HG03521 (cell line): ENCODE results near the gene EPS8L1.
A peak's percentile ranks its signal among the peaks of the same experiment; 100 is the strongest.
"Not testable (repeated sequence)": the region's sequence is repeated elsewhere in the genome, so short reads cannot be mapped to it uniquely, and the experiment has no call there.

Experiments
- ATAC-seq: cut with Tn5 transposase; IDR thresholded peaks from one replicate; pipeline ENCODE4 v1.9.1; 2021; ENCODE audit warnings: mild to moderate bottlenecking, moderate library complexity; ENCODE audit not compliant: unreplicated experiment

EPS8L1 gene

DNA sequence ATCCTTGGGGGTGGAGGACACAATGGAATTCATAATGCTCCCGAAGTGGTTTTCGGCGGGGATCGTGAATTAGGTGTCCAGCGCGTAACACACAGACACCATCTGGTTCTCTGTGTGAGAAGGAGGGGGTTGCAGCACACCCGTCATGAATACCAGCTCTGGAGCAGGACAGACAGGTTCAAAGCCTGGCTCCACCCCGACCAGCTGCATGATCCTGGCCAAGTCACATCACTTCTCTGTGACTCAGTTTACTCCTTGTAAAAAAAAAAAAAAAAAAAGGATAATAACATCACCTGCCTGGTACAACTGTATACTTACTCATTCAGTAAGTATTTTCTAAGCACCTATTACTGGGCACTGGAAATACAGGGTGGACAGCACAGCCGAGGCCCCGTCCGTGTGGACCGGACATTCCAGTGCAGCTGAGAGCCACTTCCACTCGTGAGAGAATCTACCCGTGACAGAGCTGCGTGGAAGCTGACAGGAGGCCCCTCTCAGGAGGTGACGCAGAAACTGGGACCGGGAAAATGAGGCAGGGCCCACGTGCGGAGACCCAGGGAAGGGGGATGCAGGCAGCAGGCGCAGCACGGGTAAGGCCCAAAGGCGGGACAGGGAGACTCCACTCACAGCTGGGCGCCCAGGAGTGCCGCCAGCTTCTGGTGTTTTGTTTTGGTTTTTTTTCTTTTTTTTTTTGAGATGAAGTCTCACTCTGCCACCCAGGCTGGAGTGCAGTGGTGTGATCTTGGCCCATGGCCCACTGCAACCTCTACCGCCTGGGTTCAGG is 24.7 kb upstream of the EPS8L1 start:
- no peak for ATAC-seq

DNA sequence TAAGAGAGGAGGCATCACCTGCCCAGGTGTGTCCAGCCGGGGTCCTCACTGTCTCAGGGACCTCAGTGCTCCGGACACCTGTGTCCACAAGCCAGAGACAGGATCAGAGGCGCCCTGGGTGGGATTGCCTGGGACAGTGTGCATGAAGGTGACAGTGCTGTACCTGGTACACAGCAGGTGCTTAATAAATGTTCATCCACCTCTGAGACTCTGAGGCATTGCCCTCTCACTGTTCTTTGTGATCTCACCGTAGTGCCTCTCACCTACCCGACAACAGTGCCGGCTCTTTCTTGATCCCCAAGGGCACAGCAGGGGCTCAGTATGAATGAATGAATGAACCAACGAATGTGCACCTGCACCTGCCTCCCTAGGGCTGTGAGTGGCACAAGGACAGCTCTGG is 21.9 kb upstream of the EPS8L1 start:
- no peak for ATAC-seq

DNA sequence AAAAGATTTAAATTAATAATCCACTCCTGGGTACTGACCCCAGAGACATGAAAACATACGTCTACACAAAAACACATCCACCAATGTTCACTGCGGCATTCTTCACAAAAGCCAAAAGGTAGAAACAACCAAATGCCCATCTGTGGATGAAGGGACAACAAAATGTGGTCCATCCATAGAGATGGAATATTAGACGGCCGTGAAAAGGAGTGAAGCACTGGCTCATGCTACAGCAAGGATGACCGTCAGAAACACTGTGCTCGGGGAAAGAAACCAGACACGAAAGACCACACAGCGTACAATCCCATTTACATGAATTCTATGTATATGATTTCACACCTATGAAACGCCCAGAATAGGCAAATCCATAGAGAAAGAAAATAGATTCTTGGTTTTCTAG is 18.8 kb upstream of the EPS8L1 start:
- ATAC-seq, result no peak

DNA sequence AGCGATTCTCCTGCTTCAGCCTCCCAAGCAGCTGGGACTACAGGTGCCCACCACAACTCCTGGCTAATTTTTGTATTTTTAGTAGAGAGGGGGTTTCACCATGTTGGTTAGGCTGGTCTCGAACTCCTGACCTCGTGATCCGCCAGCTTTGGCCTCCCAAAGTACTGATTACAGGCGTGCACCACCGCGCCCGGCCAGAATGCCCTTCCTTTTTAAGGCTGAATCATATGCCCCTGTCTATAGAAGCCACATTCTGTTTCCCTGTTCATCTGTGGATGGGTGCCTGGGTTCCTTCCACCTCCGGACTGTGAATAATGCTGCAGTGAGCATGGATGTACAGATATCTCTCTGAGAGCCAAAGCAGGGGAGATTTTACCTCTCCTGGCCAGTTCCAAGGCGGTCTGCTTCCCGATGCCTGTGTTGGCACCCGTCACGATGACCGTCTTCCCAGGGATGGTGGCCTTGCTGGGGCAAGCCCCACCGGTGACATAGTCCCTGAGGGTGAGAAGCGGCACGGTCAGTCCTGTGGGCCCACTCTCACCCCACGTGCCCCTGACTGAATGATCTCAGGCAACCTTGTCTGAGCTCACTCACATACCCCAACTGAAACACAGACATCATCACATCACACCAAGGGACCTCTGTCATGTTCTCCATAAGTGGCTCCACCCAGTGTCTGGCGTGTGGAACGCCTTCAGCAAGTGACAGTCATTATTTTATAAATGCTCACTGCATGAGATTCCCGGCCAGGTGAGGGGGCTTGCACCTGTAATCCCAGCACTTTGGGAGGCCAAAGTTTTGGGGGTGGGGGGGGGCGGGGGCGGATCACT is 16.7 kb upstream of the EPS8L1 start:
- ATAC-seq, result no peak

DNA sequence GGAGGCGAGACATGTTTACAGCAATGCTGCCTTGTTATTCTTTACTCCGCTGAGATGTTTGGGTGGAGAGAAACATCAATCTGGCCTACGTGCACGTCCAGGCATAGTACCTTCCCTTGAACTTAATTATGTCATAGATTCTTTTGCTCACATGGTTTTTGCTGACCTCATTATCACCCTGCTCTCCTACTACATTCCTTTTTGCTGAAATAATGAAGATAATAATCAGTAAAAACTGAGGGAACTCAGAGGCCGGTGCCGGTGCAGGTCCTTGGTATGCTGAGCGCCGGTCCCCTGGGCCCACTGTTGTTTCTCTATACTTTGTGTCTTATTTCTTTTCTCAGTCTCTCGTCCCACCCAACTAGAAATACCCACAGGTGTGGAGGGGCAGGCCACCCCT is 15.4 kb upstream of the EPS8L1 start:
- not testable (repeated sequence) for ATAC-seq

DNA sequence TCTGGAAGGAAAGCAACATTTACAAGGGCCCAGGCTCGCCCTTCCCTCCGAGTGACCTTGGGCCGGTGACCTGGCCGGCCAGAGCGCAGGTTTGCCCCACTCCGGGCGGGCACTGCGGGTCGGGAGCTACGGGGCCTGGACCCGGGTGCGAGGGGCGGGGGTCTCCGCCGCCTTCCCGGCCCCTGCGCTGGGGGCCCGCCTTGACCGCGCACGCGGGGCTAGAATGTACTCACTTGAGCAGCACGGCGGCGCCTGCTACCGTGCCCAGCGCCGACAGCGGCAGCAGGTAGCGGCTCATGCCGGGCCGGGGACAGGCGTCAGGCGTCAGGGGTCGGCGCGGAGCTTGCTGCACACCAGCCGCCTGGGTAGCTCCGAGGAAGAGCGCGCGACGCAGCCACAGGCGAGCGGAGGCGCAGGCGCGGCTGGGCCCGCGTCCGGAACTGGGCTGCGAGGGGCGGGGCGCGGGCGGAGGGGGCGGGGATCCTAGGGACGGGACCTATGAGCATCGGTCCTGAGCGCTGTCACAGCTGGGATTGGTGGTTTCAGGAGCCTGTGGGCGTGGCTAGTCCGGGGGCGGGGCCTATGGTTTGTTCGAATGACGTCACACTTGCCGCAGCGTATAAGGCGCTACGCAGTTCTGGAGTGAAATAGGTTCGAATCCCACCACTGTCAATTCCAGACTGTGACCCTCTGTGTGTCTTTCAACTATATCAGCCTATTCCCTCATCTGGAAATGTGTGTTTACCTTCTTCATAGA is 12.8 kb upstream of the EPS8L1 start, which contains the start of gene RDH13:
Gene RDH13 (minus strand): TSS at position 414 of the 757 bp plus-strand sequence. CDS start 116 bp downstream, at position 298.
- peak; percentile 90 for ATAC-seq

DNA sequence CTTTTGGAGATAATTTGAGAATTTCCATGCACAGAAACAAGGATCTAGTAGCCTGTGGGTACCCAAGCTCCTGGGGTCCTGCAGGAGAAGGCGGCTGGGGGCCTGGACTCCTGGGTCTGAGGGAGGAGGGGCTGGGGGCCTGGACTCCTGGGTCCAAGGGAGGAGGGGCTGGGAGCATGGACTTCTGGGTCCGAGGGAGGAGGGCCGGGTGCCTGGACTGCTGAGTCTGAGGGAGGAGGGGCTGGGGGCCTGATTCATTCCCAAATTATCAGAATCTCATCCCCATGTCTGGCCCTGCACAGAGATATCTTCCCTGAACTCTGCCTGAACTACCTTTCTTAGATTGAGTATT is 12.2 kb upstream of the EPS8L1 start:
- no peak for ATAC-seq

DNA sequence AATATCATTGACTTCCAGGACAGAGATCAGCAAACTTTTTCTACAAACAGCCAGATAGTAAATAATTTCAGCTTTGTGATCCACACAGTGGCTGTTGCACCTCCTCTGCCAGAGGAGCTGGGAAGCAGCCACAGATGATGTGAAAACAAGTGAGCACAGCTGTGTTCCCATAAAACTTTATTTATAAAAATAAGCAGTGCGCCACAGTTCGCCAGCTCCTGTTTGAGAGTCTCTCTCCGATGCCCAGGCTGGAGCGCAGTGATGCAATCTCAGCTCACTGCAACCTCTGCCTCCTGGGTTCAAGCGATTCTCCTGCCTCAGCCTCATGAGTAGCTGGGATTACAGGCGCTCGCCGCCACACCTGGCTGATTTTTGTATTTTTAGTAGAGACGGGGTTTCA is 10.2 kb upstream of the EPS8L1 start:
- ATAC-seq, result not testable (repeated sequence)

DNA sequence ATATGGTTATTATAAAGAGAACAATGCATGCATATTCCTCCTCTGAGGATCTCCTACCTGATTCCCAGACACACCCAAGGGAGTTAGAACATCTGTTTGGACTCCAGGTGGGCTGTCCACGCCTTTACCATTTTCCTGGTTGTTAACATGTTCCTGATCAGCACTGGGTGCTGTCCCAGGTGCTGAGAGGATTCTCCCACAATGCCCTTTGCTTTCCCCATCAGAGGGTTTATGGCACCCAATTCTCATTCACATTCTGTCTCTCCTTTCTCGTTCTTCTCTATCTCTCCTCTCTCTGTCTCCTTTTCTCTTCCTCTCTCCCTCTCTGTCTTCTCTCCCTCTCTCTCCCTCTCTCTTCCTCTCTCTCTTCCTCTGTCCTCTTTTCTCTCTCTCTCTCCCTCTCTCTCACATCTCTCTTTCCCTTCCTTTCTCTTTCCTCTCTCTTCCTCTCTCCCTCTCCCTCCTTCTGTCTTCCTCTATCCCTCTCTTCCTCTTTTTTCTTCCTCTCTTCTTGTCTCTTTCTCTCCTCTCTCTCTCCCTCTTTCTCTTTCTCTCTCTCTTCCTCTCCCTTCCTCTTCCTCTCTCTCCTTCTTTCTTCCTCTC is 9.5 kb upstream of the EPS8L1 start:
- ATAC-seq, result no peak

DNA sequence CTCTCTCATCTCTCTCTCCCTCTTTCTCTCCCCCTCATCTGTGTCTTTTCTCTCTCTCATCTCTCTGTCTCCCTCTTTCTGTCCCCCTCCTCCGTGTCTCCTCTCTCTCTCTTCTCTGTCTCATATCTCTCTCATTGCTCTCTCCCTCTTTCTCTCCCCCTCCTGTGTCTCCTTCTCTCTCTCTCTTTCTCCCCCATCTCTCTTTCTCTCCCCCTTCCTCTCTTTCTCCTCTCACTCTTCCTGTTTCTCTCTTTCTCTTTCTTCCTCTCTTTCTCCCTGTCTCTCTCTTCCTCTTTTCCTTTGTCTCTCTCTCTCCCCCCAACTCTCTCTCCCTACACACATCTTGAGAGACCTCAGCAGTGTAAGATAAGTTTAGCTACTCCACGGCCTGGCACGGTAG is 7.8 kb upstream of the EPS8L1 start:
- ATAC-seq, result no peak

DNA sequence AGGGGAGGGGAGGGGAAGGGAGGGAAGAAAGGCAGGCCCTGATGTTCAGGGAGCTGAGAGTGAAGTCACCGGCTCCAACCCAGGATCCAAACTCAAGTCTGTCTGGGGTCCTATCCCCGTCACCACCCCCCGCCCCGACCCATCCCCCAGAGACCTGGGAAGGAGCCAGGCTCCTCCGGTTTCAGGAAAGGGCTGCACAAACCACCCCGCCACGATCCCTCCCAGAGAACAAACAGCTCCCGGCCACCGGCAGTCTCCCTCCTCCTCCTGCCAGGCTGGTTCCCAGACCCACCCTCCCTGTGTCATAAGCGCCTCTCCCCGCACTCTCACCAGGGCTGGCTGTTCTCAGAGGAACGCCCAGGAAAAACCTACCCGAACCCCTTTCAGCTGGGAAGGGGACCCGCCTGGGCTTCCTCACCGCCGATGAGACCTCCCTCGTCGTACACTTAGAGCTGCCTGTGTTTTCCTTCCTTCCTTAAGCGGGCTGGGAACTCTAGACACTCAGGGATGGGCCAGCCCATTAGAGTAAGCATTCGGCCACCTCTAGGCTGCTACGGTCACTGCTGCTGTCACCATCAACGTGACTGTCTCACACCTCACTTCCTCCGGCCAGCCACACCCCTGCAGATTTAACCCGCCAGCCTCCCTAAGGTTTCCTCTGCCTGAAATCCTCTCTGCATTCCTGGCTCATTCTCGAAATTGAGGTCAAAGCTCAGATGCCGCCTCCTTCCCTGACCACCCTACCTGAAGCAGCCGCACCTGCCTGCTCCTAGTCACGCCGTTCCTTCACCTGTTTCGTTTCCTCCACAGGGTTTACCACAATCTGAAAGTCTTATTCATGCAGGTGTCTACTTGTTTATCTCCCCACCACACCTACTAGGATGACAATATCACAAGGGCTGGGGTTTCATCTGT is 6.5 kb upstream of the EPS8L1 start:
- no peak for ATAC-seq

DNA sequence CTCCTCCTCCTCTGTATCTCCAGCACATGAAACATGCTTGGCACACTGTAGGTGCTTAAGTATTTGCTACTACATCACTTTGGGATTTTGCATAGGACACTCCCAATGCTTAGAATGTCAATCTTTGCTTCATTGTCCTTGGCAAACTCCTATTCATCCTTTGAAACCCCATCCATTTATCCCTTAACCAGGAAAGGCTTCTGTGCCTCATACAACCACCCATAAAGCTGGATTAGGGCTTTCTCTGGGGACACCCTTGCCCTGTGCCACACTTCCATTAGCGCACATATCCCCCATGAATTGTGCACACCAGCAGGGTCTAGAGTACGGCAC is 5.8 kb upstream of the EPS8L1 start:
- ATAC-seq, result no peak

DNA sequence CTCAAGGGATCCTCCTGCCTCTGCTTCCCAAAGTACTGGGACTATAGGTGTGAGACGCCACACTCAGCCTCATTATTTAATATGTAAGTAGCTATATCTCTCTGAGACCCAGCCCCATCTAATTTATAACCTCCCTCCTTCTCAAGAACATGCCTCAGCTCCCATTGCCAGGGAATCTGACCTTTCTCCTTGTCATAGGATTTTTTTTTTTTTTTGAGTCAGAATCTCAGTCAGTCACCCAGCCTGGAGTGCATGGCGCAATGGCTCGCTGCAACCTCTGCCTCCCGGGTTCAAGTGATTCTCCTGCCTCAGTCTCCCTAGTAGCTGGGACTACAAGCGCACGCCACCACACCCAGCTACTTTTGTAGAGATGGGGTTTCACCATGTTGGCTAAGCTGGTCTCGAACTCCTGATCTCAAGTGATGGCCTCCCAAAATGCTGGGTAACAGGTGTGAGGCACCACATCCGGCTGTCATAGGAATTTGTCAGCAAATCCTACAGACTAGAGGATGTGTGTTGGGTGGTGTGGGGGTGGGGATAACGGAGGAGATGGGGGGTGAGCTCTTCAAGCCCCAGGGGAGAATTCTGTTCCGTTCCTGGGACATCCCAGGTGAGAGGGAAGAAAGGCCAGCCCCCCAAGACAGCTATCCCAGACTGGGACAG is 5.1 kb upstream of the EPS8L1 start:
- no peak for ATAC-seq

DNA sequence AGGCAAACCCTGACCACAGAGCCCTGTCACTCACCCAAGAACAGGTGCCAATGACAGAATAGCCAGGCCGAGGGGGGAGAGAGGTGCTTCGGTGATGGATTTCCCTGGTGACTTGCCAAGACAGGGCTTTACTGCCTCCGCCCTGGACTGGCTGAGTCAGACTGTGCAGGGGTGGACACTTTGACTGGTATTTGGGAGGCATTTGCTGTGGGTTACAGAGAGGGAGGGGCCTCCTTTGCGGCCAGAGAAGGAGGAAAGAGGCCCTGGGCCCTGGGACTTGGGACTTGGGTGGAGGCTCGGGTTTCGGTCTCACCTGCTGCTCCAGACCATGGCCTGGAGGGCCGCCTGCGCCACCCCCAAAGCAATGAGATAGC is 4.6 kb upstream of the EPS8L1 start:
- no peak for ATAC-seq

DNA sequence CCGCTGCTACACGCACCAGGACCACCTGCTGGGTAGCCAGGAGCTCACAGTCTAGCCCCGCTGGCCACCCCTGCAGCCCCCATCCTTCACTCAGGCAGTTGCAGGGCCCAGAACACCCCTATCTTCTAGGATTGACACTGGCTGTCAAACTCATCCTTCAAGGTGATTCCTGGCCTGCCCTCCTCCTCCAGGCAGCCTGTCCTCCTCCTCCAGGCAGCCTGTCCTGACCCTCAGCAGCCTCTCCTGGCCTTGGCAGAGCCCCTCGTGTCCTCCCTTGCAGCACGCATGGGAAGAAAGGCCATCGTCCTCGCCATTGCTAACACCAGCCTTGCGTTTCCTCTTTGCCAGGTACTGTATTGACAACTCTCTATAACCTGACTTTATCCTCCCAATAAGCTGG is 3.8 kb upstream of the EPS8L1 start:
- no peak for ATAC-seq

DNA sequence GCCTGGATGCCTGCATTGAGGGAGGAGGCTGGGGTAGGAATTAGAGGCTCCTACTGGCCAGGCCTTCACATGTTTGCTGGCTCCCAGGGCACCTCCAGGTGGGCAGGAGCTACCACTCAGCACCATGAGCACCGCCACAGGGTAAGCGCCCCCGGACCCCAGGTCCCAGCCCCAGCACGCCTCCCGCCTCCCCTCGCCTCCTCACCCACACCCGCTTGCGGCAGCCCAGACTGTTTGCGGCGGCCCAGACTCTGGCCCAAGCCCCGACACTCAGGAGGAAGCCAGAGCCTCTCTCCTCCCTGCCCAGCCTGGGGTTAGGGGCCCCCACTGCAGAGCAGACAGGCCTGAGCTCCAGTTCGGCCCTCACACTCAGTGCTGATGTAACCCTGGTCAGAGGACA is 652 bp downstream of the EPS8L1 start:
- ATAC-seq, result no peak

DNA sequence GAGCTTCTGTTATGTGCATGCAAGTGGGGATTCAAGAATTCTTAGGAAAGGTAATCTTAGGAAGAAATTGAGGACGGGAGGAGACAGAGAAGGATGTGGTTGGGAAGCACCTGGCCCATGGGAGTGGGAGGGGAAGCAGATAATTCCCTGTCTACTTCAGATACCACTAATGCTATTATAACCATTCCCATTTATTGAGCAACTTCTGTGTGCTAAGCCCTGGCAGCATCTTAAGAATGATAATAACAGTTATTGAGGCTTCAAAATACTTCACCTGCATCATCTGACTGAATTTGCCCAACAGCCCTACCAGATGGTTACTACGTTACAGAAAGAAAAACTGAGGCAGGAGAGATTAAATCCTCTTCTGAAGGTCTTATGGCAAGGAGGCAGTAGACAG is 1.4 kb downstream of the EPS8L1 start:
- ATAC-seq, result no peak

DNA sequence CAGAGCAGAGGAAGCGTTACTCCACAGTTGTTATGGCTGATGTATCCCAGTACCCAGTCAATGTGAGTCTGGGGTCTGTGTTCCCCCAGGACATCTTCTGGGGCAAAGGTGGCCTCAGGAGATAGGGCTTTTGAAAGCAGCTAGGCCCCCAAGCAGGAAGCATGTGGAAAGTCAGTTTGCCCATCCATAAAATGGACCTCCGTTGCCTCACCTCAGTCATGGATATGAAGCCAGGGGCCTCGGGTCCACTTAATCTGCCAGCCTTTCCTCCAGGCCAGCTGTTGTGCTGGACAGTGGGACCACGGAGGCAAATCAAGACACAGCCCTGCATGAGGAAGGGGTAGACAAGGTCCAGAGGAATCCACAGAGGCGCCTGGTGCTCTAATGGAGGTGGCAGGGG is 3.3 kb downstream of the EPS8L1 start:
- no peak for ATAC-seq

DNA sequence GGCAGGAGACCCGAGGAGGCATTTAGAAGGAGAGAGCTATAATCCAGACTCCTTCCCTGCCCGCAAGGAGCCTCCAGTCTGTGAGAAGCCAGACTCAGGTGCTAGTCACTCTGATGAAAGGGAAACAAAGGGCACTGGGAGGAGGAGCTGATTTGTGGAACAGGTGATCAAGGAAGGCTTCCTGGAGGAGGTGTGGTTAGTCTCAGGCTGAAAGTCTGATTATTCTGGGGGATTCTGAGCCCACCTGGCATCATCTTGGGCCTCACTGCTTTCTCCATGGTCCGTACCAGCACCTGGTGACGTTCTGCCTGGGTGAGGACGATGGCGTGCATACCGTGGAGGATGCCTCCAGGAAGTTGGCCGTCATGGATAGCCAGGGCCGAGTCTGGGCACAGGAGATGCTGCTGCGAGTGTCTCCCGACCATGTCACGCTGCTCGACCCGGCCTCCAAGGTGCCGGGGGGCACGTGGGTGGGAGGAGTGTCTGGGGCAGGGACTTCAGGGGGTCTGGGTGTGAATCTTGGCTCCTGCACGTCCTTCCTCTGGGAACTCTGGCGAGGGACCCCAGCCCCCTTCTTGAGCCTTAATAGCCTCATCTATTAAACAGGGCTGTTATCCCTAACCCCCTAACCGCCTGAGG is 3.9 kb downstream of the EPS8L1 start:
- ATAC-seq, result no peak
